Common myeloid progenitor, CD34-positive (primary cell): ENCODE results near the gene SERBP1.

Experiments used
- CTCF ChIA-PET: fragments of 350-600 bp; sonication (Branson Sonifier 250); formaldehyde crosslinking; loops from one replicate; lab custom pipeline; 2021; ENCODE audit warnings: antibody characterized with exemption; lab: Charles Lee
- POLR2A ChIA-PET: fragments of 350-600 bp; sonication (Branson Sonifier 250); formaldehyde crosslinking; loops from one replicate; lab custom pipeline; 2021; ENCODE audit warnings: antibody characterized with exemption; lab: Charles Lee
- DNase-seq, 3 donors: peaks; one replicate each; pipeline versions ENCODE4 v3.0.0 to v3.0.0-alpha.2; 2013
- H3K27ac ChIP-seq, 2 experiments: 1 replicate in 1 of 2; 2 replicates in 1 of 2; pipeline ENCODE4 v1.7.0; 2013; ENCODE audit warnings: inconsistent platforms in 2 of 2, low read length in 2 of 2, mild to moderate bottlenecking in 2 of 2, low read depth in 1 of 2, moderate library complexity in 1 of 2; ENCODE audit not compliant: severe bottlenecking in 2 of 2, insufficient read depth in 1 of 2, poor library complexity in 1 of 2
- H3K27me3 ChIP-seq, 5 experiments: replicated peaks in 2 of 5; 1 replicate in 3 of 5; 2 replicates in 2 of 5; pipeline versions ENCODE4 v1.6.1 to v1.7.0; 2013; ENCODE audit warnings: low read length in 4 of 5, mild to moderate bottlenecking in 2 of 5, moderate library complexity in 2 of 5, inconsistent platforms in 1 of 5; ENCODE audit not compliant: insufficient read depth in 5 of 5, control insufficient read depth in 4 of 5
- H3K36me3 ChIP-seq, 4 experiments: 1 replicate in 2 of 4; 2 replicates in 2 of 4; pipeline versions ENCODE4 v1.6.1 to v1.7.0; 2013; ENCODE audit warnings: low read length in 3 of 4, control low read depth in 1 of 4, mild to moderate bottlenecking in 1 of 4; ENCODE audit not compliant: control insufficient read depth in 4 of 4, insufficient read depth in 4 of 4
- H3K4me1 ChIP-seq, 4 experiments: 1 replicate in 3 of 4; 2 replicates in 1 of 4; pipeline versions ENCODE4 v1.6.1 to v1.7.1; 2013; ENCODE audit warnings: low read length in 3 of 4, mild to moderate bottlenecking in 3 of 4, control low read depth in 1 of 4, inconsistent platforms in 1 of 4, moderate library complexity in 1 of 4; ENCODE audit not compliant: control insufficient read depth in 4 of 4, insufficient read depth in 4 of 4; ENCODE audit errors: control extremely low read depth in 1 of 4
- H3K4me3 ChIP-seq, 7 experiments: 1 replicate in 4 of 7; 2 replicates in 3 of 7; pipeline versions ENCODE4 v1.5.1 to v1.7.0; 2013; ENCODE audit warnings: mild to moderate bottlenecking in 7 of 7, low read length in 6 of 7, moderate library complexity in 6 of 7, inconsistent platforms in 2 of 7, low read depth in 2 of 7, control low read depth in 1 of 7; ENCODE audit not compliant: insufficient read depth in 4 of 7, control insufficient read depth in 1 of 7; ENCODE audit errors: extremely low read depth in 1 of 7
- H3K9me3 ChIP-seq, 5 experiments: 1 replicate in 4 of 5; 2 replicates in 1 of 5; pipeline versions ENCODE4 v1.6.1 to v1.7.1; 2013; ENCODE audit warnings: low read length in 4 of 5, mild to moderate bottlenecking in 2 of 5, inconsistent platforms in 1 of 5, low read depth in 1 of 5, moderate library complexity in 1 of 5; ENCODE audit not compliant: control insufficient read depth in 4 of 5, insufficient read depth in 2 of 5; ENCODE audit errors: control extremely low read depth in 1 of 5
- WGBS: methylation state at CpG from one replicate; pipeline ENCODE4 v1.1.5; 2013; ENCODE audit not compliant: insufficient coverage; 5-methylcytosine and 5-hydroxymethylcytosine counted together

Gene SERBP1

GRCh38 chr1:67390041-67390887 lies 39.9 kb downstream of the SERBP1 start:
- ChIA-PET CTCF (interaction anchor here (0.8 kb wide), 1 partner anchor 106 kb away, joined by 4 read pairs; no protein-coding TSS in a partner anchor), POLR2A (no interaction called here)
- Histone ChIP-seq H3K27ac (no peak overlapping the region), H3K36me3 (peaks cover 14 to 61% (median 24%) of the 10 kb centered on the region in 4 experiments), H3K27me3 (no peaks in the 10 kb centered on the region), H3K4me3 (no peak overlapping the region), H3K4me1 (no peaks in the 10 kb centered on the region), H3K9me3 (no peaks in the 10 kb centered on the region)
- DNase-seq, result no peak
- WGBS, result 93% methylated on average over 2 of the region's 3 CpGs

- H3K9me3 ChIP-seq, result peaks cover 0 to 29% (median 17%) of the 10 kb centered on the region in 5 experiments
- no peak for DNase-seq
- no peaks in the 10 kb centered on the region for H3K27me3 ChIP-seq
- CTCF ChIA-PET, result no interaction called here
- POLR2A ChIA-PET, result no interaction called here
- peaks cover 10 to 72% (median 39%) of the 10 kb centered on the region in 4 experiments for H3K36me3 ChIP-seq
- no peak overlapping the region for H3K27ac ChIP-seq
- no peaks in the 10 kb centered on the region for H3K4me1 ChIP-seq
- no peak overlapping the region for H3K4me3 ChIP-seq
- 100% methylated on average over 1 of the region's 2 CpGs for WGBS
Measured at GRCh38 chr1:67383999-67384638, 46.1 kb downstream of the SERBP1 start.

GRCh38 chr1:67382292-67382691 lies 47.9 kb downstream of the SERBP1 start:
- ChIA-PET CTCF (interaction anchor here (0.5 to 0.6 kb wide), 2 partner anchors 72 to 176 kb away, joined by 3 read pairs; no protein-coding TSS in a partner anchor), POLR2A (no interaction called here)
- WGBS, result 100% methylated on average over 1 of the region's 1 CpG

GRCh38 chr1:67381154-67381553 lies 49.0 kb downstream of the SERBP1 start:
- no peak overlapping the region for H3K27ac ChIP-seq

More at GRCh38 chr1:67382292-67382691, 47.9 kb downstream of the SERBP1 start:
- Histone ChIP-seq H3K36me3 (peaks cover 10 to 67% (median 40%) of the 10 kb centered on the region in 4 experiments), H3K9me3 (peaks cover 0 to 29% (median 17%) of the 10 kb centered on the region in 5 experiments), H3K27me3 (no peaks in the 10 kb centered on the region), H3K27ac (no peak overlapping the region), H3K4me3 (no peak overlapping the region), H3K4me1 (no peaks in the 10 kb centered on the region)
- DNase-seq, result no peak

GRCh38 chr1:67377253-67377652 lies 52.9 kb downstream of the SERBP1 start:
- CTCF ChIA-PET, result no interaction called here
- no peak overlapping the region for H3K27ac ChIP-seq
- H3K9me3 ChIP-seq, result peaks cover 0 to 7% (median 0%) of the 10 kb centered on the region in 5 experiments
- peak in 2 of 3 donors; percentile 13 to 19 for DNase-seq
- H3K4me3 ChIP-seq, result no peak overlapping the region
- peaks cover 7 to 46% (median 30%) of the 10 kb centered on the region in 4 experiments for H3K36me3 ChIP-seq
- no peaks in the 10 kb centered on the region for H3K27me3 ChIP-seq
- no CpG with 5 or more reads among the region's 1 CpG for WGBS
- POLR2A ChIA-PET, result no interaction called here
- H3K4me1 ChIP-seq, result no peaks in the 10 kb centered on the region

More at GRCh38 chr1:67381154-67381553, 49.0 kb downstream of the SERBP1 start:
- Histone ChIP-seq H3K4me1 (no peaks in the 10 kb centered on the region), H3K36me3 (peaks cover 10 to 61% (median 43%) of the 10 kb centered on the region in 4 experiments), H3K27me3 (no peaks in the 10 kb centered on the region), H3K9me3 (peaks cover 0 to 29% (median 17%) of the 10 kb centered on the region in 5 experiments), H3K4me3 (no peak overlapping the region)
- POLR2A ChIA-PET, result no interaction called here
- CTCF ChIA-PET, result no interaction called here
- 90% methylated on average over 2 of the region's 4 CpGs for WGBS
- DNase-seq, result no peak

GRCh38 chr1:67376381-67376780 lies 53.8 kb downstream of the SERBP1 start:
- H3K4me3 ChIP-seq, result no peak overlapping the region
- no peaks in the 10 kb centered on the region for H3K4me1 ChIP-seq
- POLR2A ChIA-PET, result no interaction called here
- H3K27me3 ChIP-seq, result no peaks in the 10 kb centered on the region
- H3K9me3 ChIP-seq, result peaks cover 0 to 7% (median 0%) of the 10 kb centered on the region in 5 experiments
- H3K27ac ChIP-seq, result no peak overlapping the region
- 82% methylated on average over 2 of the region's 3 CpGs for WGBS
- peaks cover 7 to 48% (median 29%) of the 10 kb centered on the region in 4 experiments for H3K36me3 ChIP-seq
- CTCF ChIA-PET, result no interaction called here
- DNase-seq, result no peak
